Measurements from ENCODE around the gene BTN2A1.
"Not testable (repeated sequence)": the region's sequence is repeated elsewhere in the genome, so short reads cannot be mapped to it uniquely, and the experiment has no call there.

The BTN2A1 gene

DNA sequence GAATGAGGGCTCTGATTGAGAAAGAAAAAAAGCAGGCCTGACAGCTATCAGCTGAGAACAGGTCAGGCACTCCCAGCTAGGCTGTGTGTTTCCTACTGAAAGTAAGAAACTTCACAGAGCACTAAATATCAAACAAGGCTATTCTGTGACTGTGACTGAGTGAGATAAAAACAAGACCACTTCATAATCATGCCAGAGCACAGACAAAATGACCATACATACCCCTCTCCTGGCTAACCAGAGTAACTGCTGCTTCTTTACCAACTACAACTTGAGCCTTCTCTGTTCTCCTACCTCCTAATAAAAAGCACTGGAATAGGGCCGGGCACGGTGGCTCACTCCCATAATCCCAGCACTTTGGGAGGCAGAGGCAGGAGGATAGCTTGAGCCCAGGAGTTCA lies 35.5 kb downstream of the BTN2A1 start:
- no peak for DNase-seq (ENCODE audit: low read depth)

DNA sequence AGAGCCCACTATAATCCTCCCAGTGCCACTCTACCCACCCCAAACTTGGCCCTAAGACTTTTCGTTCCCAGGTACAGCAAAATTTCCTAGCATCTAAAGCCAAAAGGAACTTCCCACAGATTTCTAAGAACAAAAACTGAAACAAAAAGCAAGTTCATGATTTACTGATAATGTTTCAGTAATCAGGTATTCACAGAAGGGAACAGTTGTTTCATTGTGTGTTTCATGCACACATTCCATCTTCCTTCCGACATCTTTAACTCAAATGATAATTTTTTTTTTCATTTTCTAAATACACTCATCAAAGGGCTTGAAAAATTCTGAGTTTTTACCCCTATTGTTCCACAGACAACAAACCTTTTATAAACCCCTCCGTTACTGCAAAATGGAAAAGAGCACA lies 36.4 kb downstream of the BTN2A1 start:
- DNase-seq (ENCODE audit: low read depth): no peak

GRCh38 chr6:26495281-26495680 lies 37.5 kb downstream of the BTN2A1 start:
- no peak for DNase-seq (ENCODE audit: low read depth)

- DNase-seq (ENCODE audit: low read depth): no peak
Measured at GRCh38 chr6:26497610-26498009, 39.9 kb downstream of the BTN2A1 start.

DNA sequence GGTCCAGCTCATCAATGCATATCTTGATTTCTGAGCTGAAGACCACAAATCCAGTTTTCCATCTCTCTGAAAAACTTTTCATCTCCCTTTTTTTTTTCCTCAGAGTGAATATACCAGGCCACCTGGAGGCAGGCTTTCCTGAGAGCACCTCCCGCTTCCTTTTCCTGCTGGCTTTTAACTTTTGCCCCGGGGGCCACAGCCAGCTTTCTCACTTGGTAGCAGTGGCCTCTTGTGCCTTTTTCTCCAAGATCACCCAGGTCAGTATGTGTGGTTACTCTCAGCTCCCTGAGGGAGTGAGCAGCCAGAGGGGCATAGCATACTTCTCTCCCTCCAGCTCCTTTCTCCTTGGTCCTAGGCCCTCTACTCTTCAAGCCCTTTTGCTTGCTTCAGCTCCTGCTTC lies 42.3 kb downstream of the BTN2A1 start, which contains the start of gene BTN1A1:
TSS of gene BTN1A1 (plus strand) at position 202 of the 400 bp plus-strand sequence. CDS start 984 bp downstream, outside the sequence.
- no peak for DNase-seq (ENCODE audit: low read depth)

DNA sequence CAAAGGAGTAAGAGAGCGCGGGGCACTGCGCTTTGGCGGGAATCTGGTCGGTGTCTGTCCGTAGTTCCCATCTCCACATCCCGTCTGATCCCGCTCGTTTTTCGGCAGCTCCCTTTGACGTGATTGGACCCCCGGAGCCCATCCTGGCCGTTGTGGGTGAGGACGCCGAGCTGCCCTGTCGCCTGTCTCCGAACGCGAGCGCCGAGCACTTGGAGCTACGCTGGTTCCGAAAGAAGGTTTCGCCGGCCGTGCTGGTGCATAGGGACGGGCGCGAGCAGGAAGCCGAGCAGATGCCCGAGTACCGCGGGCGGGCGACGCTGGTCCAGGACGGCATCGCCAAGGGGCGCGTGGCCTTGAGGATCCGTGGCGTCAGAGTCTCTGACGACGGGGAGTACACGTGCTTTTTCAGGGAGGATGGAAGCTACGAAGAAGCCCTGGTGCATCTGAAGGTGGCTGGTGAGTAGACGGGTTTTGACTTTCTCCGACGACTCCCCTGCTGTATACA lies 43.8 kb downstream of the BTN2A1 start:
- no peak for DNase-seq (ENCODE audit: low read depth)

GRCh38 chr6:26502165-26502564 lies 44.4 kb downstream of the BTN2A1 start:
- DNase-seq (ENCODE audit: low read depth): no peak

GRCh38 chr6:26502626-26503025 lies 44.9 kb downstream of the BTN2A1 start:
- DNase-seq (ENCODE audit: low read depth): no peak

GRCh38 chr6:26507658-26508057 lies 49.9 kb downstream of the BTN2A1 start:
- no peak for DNase-seq (ENCODE audit: low read depth)

DNA sequence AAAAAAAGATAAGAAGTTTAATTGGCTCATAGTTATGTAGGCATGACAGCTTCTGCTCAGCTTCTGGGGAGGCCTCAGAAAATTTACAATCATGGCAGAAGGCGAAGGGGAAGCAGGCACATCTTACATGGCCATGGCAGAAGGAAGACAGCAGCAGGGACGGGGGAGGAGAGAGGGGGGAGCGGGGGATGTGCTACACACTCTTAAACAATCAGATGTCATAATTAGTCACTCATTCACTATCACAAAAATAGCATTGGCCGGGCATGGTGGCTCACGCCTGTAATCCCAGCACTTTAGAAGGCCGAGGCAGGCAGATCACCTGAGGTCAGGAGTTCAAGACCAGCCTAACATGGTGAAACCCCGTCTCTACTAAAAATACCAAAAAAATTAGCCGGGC lies 53.3 kb downstream of the BTN2A1 start:
- not testable (repeated sequence) for DNase-seq (ENCODE audit: low read depth)

- no peak for DNase-seq (ENCODE audit: low read depth)
Measured at GRCh38 chr6:26514984-26515383, 57.2 kb downstream of the BTN2A1 start.

DNA sequence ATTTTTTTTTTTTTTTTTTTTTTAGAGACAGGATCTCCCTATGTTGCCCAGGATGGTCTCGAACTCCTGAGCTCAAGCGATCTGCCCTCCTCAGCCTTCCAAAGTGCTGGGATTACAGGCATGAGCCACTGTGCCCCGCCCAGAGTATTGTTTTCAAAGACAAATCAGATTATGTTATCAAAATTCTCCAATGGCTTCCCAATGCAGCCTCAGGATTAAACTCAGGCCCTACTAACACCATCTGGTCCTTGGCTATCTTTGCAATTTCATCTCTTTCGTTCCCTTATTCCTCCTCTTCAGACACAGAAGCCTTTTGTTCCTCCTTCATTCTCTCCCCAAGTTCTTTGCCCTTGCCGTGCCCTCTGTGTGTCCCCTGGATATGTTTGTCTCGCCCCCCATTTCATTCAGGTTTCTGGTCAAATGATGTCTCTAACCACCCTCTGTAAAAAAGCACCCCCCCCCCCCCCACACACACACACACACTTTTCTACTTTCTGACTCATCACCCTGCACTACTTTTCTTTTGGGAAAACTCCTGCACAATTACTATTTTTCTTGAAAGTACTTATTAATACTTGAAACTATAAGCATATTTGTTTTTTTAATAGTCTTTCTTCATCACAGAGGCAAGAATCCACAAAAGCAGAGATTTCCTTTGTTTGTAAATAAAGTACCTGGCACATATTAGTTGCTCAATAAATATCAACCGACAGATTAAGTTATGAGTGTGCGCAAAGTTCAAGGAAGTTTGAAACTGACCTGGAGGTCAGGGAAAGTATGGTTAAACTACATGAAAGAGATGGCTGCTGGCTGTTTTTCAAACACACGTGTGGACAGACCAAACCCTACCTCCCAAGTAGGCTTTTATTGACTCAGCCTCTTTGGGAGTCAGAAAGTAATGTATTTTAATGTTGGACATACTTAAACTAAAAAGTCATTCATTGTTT lies 59.0 kb downstream of the BTN2A1 start:
- no peak for DNase-seq (ENCODE audit: low read depth)

Data from stimulated activated CD8-positive, alpha-beta memory T cell treated with anti-CD3 and anti-CD28 coated beads, Interleukin-7, amount 100 ng/mL, for 24 hours (primary cell).